ENCODE measurements around the gene NHLH2. TPM values are rescaled to one million over a fixed set of nuclear protein-coding genes. Genes with fewer than 3 reads are reported as not detected.

NHLH2 gene
- total RNA-seq, 1 experiment from 2014 or later = not detected

DNA sequence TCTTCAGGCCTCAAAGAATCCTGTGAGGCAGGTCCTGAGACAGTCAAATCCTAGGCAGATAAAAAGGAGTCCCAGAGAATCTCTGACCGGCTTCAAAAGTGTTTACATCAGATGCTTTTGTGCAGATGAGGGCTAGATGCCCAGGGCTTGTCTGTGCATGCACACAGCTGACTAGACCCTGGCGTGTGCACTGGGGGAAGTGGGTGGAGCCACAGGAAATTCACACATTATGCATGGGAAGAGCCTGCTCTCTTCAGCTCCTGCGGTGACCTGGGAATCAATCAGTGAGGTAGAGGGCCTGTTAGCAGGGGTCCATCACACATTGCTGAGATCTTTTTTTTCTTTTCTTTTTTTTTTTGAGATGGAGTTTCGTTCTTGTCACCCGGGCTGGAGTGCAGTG lies 36.6 kb upstream of the NHLH2 start:
- in situ Hi-C loops (cut with HindIII; ENCODE audit: low pct_unique_long_range_greater_than_20kb, low sequenced_read_pairs) = no loop called here
- Histone ChIP-seq H3K9me3 (ENCODE audit: control insufficient read depth, insufficient read depth, low read depth, low read length) (no peaks in the 10 kb centered on the region), H3K27me3 (ENCODE audit: control insufficient read depth, insufficient read depth, low read length) (no peaks in the 10 kb centered on the region), H3K36me3 (ENCODE audit: control insufficient read depth, insufficient read depth, low read length) (no peaks in the 10 kb centered on the region), H3K4me3 (ENCODE audit: low read depth in 2 of 2, low read length in 2 of 2) (no peak overlapping the region), H3K27ac (ENCODE audit: low read length) (no peak overlapping the region), H3K4me1 (ENCODE audit: control insufficient read depth, insufficient read depth, low read length) (no peaks in the 10 kb centered on the region)
- TF ChIP-seq REST (IDR thresholded peaks at IDR 0.05; ENCODE audit: insufficient read depth in 1 of 2, low read depth in 2 of 2, low read length in 1 of 2) (no peak), TCF7L2 (IDR thresholded peaks at IDR 0.05; ENCODE audit: low read depth, low read length) (no peak), SIN3A (IDR thresholded peaks at IDR 0.05; ENCODE audit: borderline replicate concordance, insufficient read depth, low read depth, low read length) (no peak), POLR2AphosphoS5 (IDR thresholded peaks at IDR 0.05; ENCODE audit: low read depth, low read length) (no peak)
- TF ChIP-seq, protein P1, sequence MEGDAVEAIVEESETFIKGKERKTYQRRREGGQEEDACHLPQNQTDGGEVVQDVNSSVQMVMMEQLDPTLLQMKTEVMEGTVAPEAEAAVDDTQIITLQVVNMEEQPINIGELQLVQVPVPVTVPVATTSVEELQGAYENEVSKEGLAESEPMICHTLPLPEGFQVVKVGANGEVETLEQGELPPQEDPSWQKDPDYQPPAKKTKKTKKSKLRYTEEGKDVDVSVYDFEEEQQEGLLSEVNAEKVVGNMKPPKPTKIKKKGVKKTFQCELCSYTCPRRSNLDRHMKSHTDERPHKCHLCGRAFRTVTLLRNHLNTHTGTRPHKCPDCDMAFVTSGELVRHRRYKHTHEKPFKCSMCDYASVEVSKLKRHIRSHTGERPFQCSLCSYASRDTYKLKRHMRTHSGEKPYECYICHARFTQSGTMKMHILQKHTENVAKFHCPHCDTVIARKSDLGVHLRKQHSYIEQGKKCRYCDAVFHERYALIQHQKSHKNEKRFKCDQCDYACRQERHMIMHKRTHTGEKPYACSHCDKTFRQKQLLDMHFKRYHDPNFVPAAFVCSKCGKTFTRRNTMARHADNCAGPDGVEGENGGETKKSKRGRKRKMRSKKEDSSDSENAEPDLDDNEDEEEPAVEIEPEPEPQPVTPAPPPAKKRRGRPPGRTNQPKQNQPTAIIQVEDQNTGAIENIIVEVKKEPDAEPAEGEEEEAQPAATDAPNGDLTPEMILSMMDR (IDR thresholded peaks at IDR 0.05) = no peak
- ChIA-PET CTCF (no interaction called here), POLR2A (no interaction called here)
- DNase-seq (ENCODE audit: low read depth, low spot score) (no peak), ATAC-seq (no peak)
- intact Hi-C loops (cut with micrococcal nuclease; ENCODE audit: unreplicated experiment) = no loop called here
- BruUV-seq (replicated peaks) = no TSS peak

- no peaks in the 10 kb centered on the region; the same call in 1 of the 2 replicates for H3K27me3 ChIP-seq (ENCODE audit: control insufficient read depth, insufficient read depth, low read length)
- ATAC-seq = no peak
- no peak overlapping the region for H3K4me3 ChIP-seq (ENCODE audit: low read depth in 2 of 2, low read length in 2 of 2)
- in situ Hi-C loops (cut with HindIII; ENCODE audit: low pct_unique_long_range_greater_than_20kb, low sequenced_read_pairs) = no loop called here
- POLR2A ChIA-PET = no interaction called here
- intact Hi-C loops (cut with micrococcal nuclease; ENCODE audit: unreplicated experiment) = no loop called here
- H3K27ac ChIP-seq (ENCODE audit: low read length) = no peak overlapping the region
- no peaks in the 10 kb centered on the region for H3K36me3 ChIP-seq (ENCODE audit: control insufficient read depth, insufficient read depth, low read length)
- no peak for DNase-seq (ENCODE audit: low read depth, low spot score)
- H3K9me3 ChIP-seq (ENCODE audit: control insufficient read depth, insufficient read depth, low read depth, low read length) = no peaks in the 10 kb centered on the region
- TF ChIP-seq SIN3A (IDR thresholded peaks at IDR 0.05; ENCODE audit: borderline replicate concordance, insufficient read depth, low read depth, low read length) (no peak), TCF7L2 (IDR thresholded peaks at IDR 0.05; ENCODE audit: low read depth, low read length) (no peak), POLR2AphosphoS5 (IDR thresholded peaks at IDR 0.05; ENCODE audit: low read depth, low read length) (no peak), REST (IDR thresholded peaks at IDR 0.05; ENCODE audit: insufficient read depth in 1 of 2, low read depth in 2 of 2, low read length in 1 of 2) (no peak)
- TF ChIP-seq, protein P1 (IDR thresholded peaks at IDR 0.05) = no peak
- CTCF ChIA-PET = no interaction called here
- BruUV-seq (replicated peaks) = no TSS peak
- no peaks in the 10 kb centered on the region for H3K4me1 ChIP-seq (ENCODE audit: control insufficient read depth, insufficient read depth, low read length)
These were observed 34.0 kb upstream of the NHLH2 start for GRCh38 chr1:115874904-115875303.
